SH-SY5Y (cell line): Measurements from ENCODE around the gene CCNB1.

Experiments
- GATA2 ChIP-seq: IDR thresholded peaks from 2 replicates; pipeline ENCODE4 v1.6.1; 2011; ENCODE audit warnings: mild to moderate bottlenecking, low read depth, low read length
- GATA3 ChIP-seq: IDR thresholded peaks from 2 replicates; pipeline ENCODE4 v1.6.1; 2011; ENCODE audit warnings: low read depth, mild to moderate bottlenecking, low read length, moderate library complexity

DNA sequence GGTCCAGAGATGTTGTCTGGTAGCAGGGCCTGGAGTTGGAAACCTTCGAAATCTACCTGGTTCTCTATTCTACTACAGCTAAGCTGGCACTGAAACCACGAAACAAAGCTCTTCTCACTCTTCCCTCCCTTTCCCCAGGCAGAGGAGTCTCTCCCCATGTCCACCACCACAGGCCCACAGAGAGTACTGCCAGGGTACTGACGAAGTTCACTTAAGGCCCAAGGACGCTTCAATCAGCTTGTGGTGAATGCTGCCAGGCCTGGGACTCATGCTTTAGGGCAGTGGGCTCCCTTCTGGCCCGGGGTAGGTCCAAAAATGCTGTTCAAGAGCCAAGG lies 17.3 kb upstream of the CCNB1 start:
- TF ChIP-seq GATA3 (no peak), GATA2 (no peak)
